Activated CD8-positive, alpha-beta T cell treated with anti-CD3 and anti-CD28 coated beads for 36 hours (primary cell): ENCODE data around the gene CADM4. TPM values are rescaled to one million over a fixed set of nuclear protein-coding genes. Genes with fewer than 3 reads are reported as not detected.

Experiments used
- ATAC-seq: fragments of 200-7000 bp; cut with Tn5 transposase; one replicate; pipeline ENCODE4 v1.10.0; 2021; ENCODE audit warnings: mild to moderate bottlenecking, moderate library complexity
- CTCF ChIA-PET: fragments of 350-600 bp; sonication (Branson Sonifier 250); formaldehyde crosslinking; loops from one replicate; lab custom pipeline; 2021; ENCODE audit warnings: antibody characterized with exemption; lab: Charles Lee
- POLR2A ChIA-PET: fragments of 350-600 bp; sonication (Branson Sonifier 250); formaldehyde crosslinking; loops from one replicate; lab custom pipeline; 2021; ENCODE audit warnings: antibody characterized with exemption; lab: Charles Lee
- DNase-seq: peaks from one replicate; pipeline ENCODE4 v3.0.0-alpha.2; 2020
- H3K27ac Mint-ChIP-seq: one replicate; pipeline ENCODE4 v1.8.0; 2021; ENCODE audit warnings: mild to moderate bottlenecking, mixed read lengths
- H3K27me3 Mint-ChIP-seq: one replicate; pipeline ENCODE4 v1.8.0; 2021; ENCODE audit warnings: mixed read lengths
- H3K36me3 Mint-ChIP-seq: one replicate; pipeline ENCODE4 v1.8.0; 2021; ENCODE audit warnings: low read depth, mixed read lengths
- H3K4me1 Mint-ChIP-seq: one replicate; pipeline ENCODE4 v1.8.0; 2021; ENCODE audit warnings: low read depth, mixed read lengths
- H3K4me3 Mint-ChIP-seq: one replicate; pipeline ENCODE4 v1.8.0; 2021; ENCODE audit warnings: mild to moderate bottlenecking, moderate library complexity, mixed read lengths
- H3K9me3 Mint-ChIP-seq: one replicate; pipeline ENCODE4 v1.8.0; 2021; ENCODE audit warnings: mixed read lengths
- CTCF ChIP-seq: fragments of 200-600 bp; IDR thresholded peaks from one replicate; pipeline ENCODE4 v1.8.0; 2022; ENCODE audit warnings: antibody characterized with exemption, mild to moderate bottlenecking
- intact Hi-C: fragments of 100-400 bp; cut with micrococcal nuclease; formaldehyde crosslinking; loops from one replicate; pipeline ENCODE4 v1.10.0; 2022
- total RNA-seq, 2 experiments: library from RNA; stranded (reverse); gene quantifications; one replicate each; pipeline ENCODE4 v1.2.3, GENCODE V29; 2021

Gene CADM4
- total RNA-seq, 2 experiments from 2014 or later: 0.22 to 0.38 TPM

GRCh38 chr19:43664018-43664417 lies 24.4 kb upstream of the CADM4 start:
- Mint-ChIP-seq H3K27me3 (no peaks in the 10 kb centered on the region), H3K27ac (peak overlapping the region; percentile 72), H3K4me1 (peaks cover 29% of the 10 kb centered on the region), H3K4me3 (peak overlapping the region; percentile 11), H3K36me3 (peaks cover 30% of the 10 kb centered on the region), H3K9me3 (peaks cover 2% of the 10 kb centered on the region)
- DNase-seq (peak; percentile 38), ATAC-seq (no peak)
- no peak for TF ChIP-seq CTCF
- intact Hi-C loops: no loop called here
- ChIA-PET POLR2A (no interaction called here), CTCF (no interaction called here)

- intact Hi-C loops: no loop called here
- POLR2A ChIA-PET: interaction anchor here (0.5 to 0.9 kb wide), 3 partner anchors 13 to 94 kb away, joined by 3 read pairs; no protein-coding TSS in a partner anchor
- H3K27me3 Mint-ChIP-seq: no peaks in the 10 kb centered on the region
- DNase-seq (no peak), ATAC-seq (no peak)
- H3K36me3 Mint-ChIP-seq: peaks cover 27% of the 10 kb centered on the region
- peaks cover 6% of the 10 kb centered on the region for H3K9me3 Mint-ChIP-seq
- CTCF ChIA-PET: no interaction called here
- H3K4me3 Mint-ChIP-seq: no peak overlapping the region
- no peak for TF ChIP-seq CTCF
- no peak overlapping the region for H3K27ac Mint-ChIP-seq
- peaks cover 20% of the 10 kb centered on the region for H3K4me1 Mint-ChIP-seq
Observed at GRCh38 chr19:43662487-43662886, 22.8 kb upstream of the CADM4 start.

GRCh38 chr19:43660971-43661360 lies 21.3 kb upstream of the CADM4 start:
- no peak overlapping the region for H3K4me3 Mint-ChIP-seq
- POLR2A ChIA-PET: interaction anchor here (0.5 to 1.2 kb wide), 2 partner anchors 12 to 20 kb away, joined by 3 read pairs; no protein-coding TSS in a partner anchor

GRCh38 chr19:43660301-43660970 lies 20.8 kb upstream of the CADM4 start:
- Mint-ChIP-seq H3K4me1 (peaks cover 16% of the 10 kb centered on the region), H3K9me3 (peaks cover 6% of the 10 kb centered on the region), H3K36me3 (peaks cover 22% of the 10 kb centered on the region), H3K4me3 (no peak overlapping the region), H3K27me3 (no peaks in the 10 kb centered on the region), H3K27ac (no peak overlapping the region)
- ChIA-PET CTCF (no interaction called here), POLR2A (interaction anchor here (1.2 kb wide), 1 partner anchor 12 kb away, joined by 3 read pairs; no protein-coding TSS in a partner anchor)
- no peak for ATAC-seq
- no peak for TF ChIP-seq CTCF
- DNase-seq: no peak
- intact Hi-C loops: no loop called here

More at GRCh38 chr19:43660971-43661360, 21.3 kb upstream of the CADM4 start:
- CTCF ChIA-PET: no interaction called here
- DNase-seq (no peak), ATAC-seq (no peak)
- no peak for TF ChIP-seq CTCF
- H3K27ac Mint-ChIP-seq: no peak overlapping the region
- intact Hi-C loops: no loop called here
- H3K36me3 Mint-ChIP-seq: peaks cover 20% of the 10 kb centered on the region
- H3K27me3 Mint-ChIP-seq: no peaks in the 10 kb centered on the region
- H3K9me3 Mint-ChIP-seq: peaks cover 6% of the 10 kb centered on the region
- H3K4me1 Mint-ChIP-seq: peaks cover 16% of the 10 kb centered on the region

GRCh38 chr19:43658494-43658893 lies 18.8 kb upstream of the CADM4 start:
- Mint-ChIP-seq H3K4me3 (no peak overlapping the region), H3K36me3 (peaks cover 17% of the 10 kb centered on the region), H3K9me3 (peaks cover 6% of the 10 kb centered on the region), H3K4me1 (no peaks in the 10 kb centered on the region), H3K27me3 (no peaks in the 10 kb centered on the region), H3K27ac (no peak overlapping the region)
- no peak for ATAC-seq
- CTCF ChIA-PET: interaction anchor here (1.2 to 1.4 kb wide), 2 partner anchors 10 to 103 kb away, joined by 3 to 8 read pairs; no protein-coding TSS in a partner anchor
- intact Hi-C loops: no loop called here
- TF ChIP-seq CTCF: no peak
- no peak for DNase-seq
- POLR2A ChIA-PET: no interaction called here
